Hippocampal formation (tissue), 2 donors: ENCODE measurements around the gene ZNF415.
"Not testable (repeated sequence)": the region's sequence is repeated elsewhere in the genome, so short reads cannot be mapped to it uniquely, and the experiment has no call there.

ENCODE experiments used
- DNase-seq, 2 donors: peaks; one replicate each; lab custom pipeline; 2025; lab: John Stamatoyannopoulos, UW

ZNF415 gene

GRCh38 chr19:53132141-53132991 lies at the start of gene ZNF415:
Gene ZNF415, minus strand, starts transcription at chr19:53132910. Its CDS starts 10,234 bp downstream, at chr19:53122676.
- peak; percentile 65 to 75 for DNase-seq

GRCh38 chr19:53182202-53182601 lies 49.5 kb upstream of the ZNF415 start:
- DNase-seq = no peak

GRCh38 chr19:53177986-53178385 lies 45.3 kb upstream of the ZNF415 start:
- DNase-seq = no peak

GRCh38 chr19:53172889-53173288 lies 40.2 kb upstream of the ZNF415 start:
- no peak for DNase-seq

GRCh38 chr19:53165691-53166091 lies 33.0 kb upstream of the ZNF415 start:
- DNase-seq = no peak

- DNase-seq = no peak
Measured at GRCh38 chr19:53161123-53161522, 28.4 kb upstream of the ZNF415 start.

GRCh38 chr19:53160350-53160749 lies 27.6 kb upstream of the ZNF415 start:
- DNase-seq = no peak

- DNase-seq = peak in 1 of 2 donors; percentile 5
Measured at GRCh38 chr19:53158119-53158656, 25.5 kb upstream of the ZNF415 start.

- no peak for DNase-seq
Measured at GRCh38 chr19:53157626-53158025, 24.9 kb upstream of the ZNF415 start.

- no peak for DNase-seq
Measured at GRCh38 chr19:53156850-53157249, 24.1 kb upstream of the ZNF415 start.

- DNase-seq = no peak
Measured at GRCh38 chr19:53147645-53148044, 14.9 kb upstream of the ZNF415 start.

GRCh38 chr19:53140351-53140750 lies 7.6 kb upstream of the ZNF415 start:
- DNase-seq = no peak

GRCh38 chr19:53136432-53136831 lies 3.7 kb upstream of the ZNF415 start:
- DNase-seq = no peak

- peak in 1 of 2 donors; percentile 24 for DNase-seq
Measured at GRCh38 chr19:53131727-53132126, 983 bp downstream of the ZNF415 start.

- DNase-seq = no peak
Measured at GRCh38 chr19:53131085-53131590, 1.6 kb downstream of the ZNF415 start.

GRCh38 chr19:53130506-53130905 lies 2.2 kb downstream of the ZNF415 start:
- no peak for DNase-seq

- not testable (repeated sequence) for DNase-seq
Measured at GRCh38 chr19:53126733-53127526, 5.8 kb downstream of the ZNF415 start.

- no peak for DNase-seq
Measured at GRCh38 chr19:53123400-53123799, 9.3 kb downstream of the ZNF415 start.

- DNase-seq = no peak
Measured at GRCh38 chr19:53112286-53112685, 20.4 kb downstream of the ZNF415 start.

GRCh38 chr19:53109527-53109926 lies 23.2 kb downstream of the ZNF415 start:
- DNase-seq = no peak

- DNase-seq = peak; percentile 96 to 98
Measured at GRCh38 chr19:53103234-53104203, 29.2 kb downstream of the ZNF415 start, which contains the start of gene ZNF160. Gene ZNF160, minus strand, starts transcription at chr19:53103422. Its CDS starts 17,146 bp downstream, at chr19:53086276.
